HG02571 (cell line): ENCODE measurements around the gene TMEM238.

Experiments used
- ATAC-seq: cut with Tn5 transposase; IDR thresholded peaks from one replicate; pipeline ENCODE4 v1.9.1; 2021; ENCODE audit warnings: mild to moderate bottlenecking, moderate library complexity; ENCODE audit not compliant: unreplicated experiment

The TMEM238 gene

DNA sequence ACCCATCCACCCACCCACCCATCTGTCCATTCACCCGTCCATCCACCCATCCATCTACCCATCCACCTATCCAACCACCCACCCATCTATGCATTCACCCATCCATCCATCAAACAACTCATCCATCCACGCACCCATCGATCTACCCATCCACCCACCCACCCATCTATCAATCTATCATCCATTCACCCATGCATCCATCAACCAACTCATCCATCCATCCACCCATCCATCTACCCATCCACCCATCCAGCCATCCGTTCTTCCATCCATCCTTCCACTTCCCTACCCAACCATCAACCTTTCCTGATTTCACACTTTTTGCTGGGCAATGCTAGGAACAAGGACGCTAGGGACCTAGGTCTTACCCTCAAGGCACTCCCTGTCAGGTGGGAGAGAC, 2.1 kb downstream of the TMEM238 start:
- ATAC-seq, result no peak

DNA sequence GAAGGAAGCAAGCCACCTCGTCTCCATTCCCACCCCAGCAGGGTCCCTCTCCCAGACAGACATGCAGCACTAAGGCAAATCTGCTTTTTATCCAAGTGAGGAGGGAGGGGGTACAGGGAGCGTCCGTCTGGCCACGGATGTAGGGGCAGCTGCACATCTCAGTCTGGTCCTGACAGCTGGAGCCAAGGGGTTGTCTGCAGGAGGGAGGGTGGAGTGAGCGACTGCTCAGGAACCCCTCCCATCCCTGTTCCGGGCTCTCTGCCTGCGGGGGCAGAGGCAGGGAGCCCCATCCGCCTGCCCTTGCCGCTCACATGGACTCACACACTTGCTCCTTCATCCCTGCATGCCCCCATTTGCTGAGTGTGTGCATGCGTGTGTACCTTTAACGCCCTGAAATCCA, 4.9 kb downstream of the TMEM238 start:
- ATAC-seq, result no peak

DNA sequence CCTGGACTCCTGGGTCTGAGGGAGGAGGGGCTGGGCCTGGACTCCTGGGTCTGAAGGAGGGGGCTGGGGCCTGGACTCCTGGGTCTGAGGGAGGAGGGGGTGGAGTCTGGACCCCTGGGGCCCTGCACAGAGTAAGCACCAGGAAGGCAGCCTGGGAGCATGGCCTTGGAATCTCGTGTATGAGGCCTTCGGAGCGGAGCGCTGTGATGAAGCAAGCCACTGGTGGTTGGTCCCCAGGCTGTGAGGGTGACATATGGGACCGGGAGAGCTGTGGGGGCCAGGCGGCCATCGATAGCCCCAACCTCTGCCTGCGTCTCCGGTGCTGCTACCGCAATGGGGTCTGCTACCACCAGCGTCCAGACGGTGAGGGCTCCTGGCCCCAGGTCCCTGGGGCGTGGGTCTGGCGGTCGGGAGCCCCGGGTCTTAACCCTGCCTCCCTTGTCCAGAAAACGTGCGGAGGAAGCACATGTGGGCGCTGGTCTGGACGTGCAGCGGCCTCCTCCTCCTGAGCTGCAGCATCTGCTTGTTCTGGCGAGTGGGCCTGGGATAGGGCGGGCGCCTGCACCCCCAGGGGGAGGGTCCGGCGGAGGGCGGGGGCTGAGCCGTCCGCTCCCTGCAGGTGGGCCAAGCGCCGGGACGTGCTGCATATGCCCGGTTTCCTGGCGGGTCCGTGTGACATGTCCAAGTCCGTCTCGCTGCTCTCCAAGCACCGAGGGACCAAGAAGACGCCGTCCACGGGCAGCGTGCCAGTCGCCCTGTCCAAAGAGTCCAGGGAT, 6.5 kb downstream of the TMEM238 start:
- no peak for ATAC-seq

DNA sequence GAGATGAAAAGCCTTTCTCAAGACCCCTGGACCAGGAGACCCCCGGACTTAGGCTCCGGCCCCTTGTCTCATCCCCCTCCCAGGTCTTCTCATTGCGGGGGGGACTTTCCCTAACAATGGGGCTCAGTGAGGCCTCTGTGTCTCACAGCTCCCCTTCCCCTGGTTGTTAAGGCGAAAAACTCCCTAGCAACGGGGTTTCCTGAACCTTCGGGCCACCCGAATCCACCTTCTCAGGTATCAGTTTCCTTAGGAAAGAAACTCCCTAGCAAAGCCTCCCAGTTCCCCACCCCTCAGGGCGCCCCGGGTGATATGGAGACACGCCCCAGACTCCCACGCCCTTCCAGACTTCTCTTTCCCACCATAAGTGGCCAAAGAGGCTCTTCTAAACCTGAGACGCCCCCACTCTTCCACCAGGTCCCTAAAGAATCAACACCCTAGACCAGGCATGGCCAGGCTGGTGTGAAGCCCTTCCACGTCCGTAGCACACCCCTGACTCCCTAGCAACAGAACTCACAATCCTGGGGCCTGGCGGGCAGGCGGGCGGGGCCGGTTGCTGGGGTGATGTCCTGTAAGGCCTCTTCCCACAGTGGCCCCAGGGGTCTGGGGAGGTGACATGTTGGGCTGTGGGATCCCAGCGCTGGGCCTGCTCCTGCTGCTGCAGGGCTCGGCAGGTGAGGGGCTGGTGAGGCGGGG, 7.7 kb downstream of the TMEM238 start, which contains the start of gene TMEM190:
TMEM190 (plus strand) TSS at position 586 of the 693 bp plus-strand sequence; CDS start at position 614, 28 bp downstream.
- ATAC-seq, result no peak

DNA sequence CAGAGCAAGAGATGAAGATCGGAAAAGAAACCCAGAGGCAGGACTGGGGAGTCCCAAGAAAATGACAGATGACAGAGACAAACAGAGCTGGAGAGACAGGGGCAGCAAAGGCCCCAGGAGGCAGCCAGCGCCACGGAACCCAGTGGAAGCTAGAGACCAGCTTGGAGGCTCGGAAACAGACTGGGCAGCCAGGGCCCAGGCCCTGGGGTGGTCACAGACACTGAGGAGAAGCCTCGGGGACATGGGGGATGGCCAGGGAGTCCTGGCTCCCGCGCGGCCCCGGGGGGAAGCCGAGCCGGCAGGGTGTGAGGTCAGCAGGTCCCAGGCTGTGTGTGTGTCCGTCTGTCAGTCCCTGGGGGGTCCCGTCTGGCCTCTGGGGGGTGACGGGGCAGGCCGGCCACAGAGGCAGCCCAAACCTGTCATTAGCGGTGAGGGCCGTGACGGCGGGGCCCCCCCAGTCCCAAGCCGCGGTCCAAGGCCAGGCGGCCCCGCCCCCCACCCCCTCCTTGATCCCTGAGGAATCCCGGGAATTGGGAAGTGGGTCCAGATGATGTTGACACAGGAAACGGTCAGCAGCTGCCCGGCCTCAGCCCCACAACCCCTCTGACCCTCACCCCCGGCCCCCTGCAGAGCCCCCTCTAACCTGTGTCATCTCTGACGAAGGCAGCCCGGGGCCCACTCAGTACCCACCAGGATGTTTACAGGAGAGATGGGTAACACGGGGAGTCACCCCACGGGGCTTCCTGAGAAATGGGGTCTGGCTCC, 9.9 kb downstream of the TMEM238 start:
- no peak for ATAC-seq

DNA sequence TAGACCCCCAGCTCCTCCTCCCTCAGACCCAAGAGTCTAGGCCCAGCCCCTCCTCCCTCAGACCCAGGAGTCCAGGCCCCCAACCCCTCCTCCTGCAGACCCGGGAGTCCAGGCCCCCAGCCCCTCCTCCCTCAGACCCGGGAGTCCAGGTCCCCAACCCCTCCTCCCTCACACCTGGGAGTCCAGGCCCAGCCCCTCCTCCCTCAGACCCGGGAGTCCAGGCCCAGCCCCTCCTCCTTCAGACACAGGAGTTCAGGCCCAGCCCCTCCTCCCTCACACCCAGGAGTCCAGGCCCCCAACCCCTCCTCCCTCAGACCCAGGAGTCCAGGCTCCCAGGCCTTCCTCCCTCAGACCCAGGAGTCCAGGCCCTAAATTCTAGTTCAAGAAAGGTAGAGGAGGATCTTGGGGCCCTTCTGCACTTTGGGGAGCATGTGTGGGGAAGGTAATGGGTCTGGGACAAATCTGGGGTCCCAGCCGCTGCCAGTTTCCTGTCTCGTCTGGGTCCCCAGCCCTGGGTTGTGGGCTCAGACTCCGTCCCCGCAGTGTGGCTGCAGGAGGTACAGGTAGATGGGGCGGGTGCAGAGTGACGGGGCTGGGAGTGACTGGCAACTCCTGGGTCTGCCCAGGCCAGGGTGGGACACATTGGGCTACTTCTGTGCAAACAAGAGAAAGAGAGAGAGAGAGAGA, 10.6 kb downstream of the TMEM238 start:
- no peak for ATAC-seq

DNA sequence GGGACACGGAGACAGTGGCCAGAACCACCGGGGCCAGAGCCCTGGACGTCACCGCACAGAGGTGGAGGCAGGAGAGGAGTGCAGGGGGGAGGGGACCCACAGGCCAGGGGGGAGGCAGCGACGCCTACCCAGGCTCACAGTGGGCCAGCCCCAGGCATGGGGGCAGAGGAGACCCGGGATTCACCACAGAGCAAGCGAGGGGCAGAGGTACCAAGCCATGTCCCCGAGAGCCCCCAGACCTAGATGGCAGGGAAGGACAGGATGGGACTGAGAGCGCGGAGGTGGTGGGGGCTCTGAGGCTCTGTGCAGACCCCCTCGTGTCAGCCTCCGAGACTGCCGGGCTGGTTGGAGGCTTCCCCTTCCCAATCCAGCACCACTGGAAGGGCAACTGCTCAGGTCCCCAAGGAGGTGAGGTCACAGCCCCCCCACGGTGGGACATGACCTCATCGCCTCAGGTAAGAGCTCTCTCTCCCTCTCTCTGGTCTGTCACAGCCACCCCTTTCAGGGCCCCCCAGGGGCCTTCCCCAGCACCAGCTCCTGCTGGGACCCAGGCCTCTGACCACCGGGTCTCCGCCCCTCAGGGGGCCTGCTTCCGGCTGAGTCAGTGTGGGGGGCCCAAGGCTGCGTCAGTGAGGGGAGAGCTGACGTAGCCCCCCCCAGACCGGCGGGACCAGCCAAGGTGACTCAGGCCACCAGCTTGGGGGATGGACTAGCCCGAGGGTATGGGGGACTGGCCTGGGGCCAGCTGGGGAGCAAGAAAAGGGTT, 11.6 kb downstream of the TMEM238 start:
- ATAC-seq, result no peak

DNA sequence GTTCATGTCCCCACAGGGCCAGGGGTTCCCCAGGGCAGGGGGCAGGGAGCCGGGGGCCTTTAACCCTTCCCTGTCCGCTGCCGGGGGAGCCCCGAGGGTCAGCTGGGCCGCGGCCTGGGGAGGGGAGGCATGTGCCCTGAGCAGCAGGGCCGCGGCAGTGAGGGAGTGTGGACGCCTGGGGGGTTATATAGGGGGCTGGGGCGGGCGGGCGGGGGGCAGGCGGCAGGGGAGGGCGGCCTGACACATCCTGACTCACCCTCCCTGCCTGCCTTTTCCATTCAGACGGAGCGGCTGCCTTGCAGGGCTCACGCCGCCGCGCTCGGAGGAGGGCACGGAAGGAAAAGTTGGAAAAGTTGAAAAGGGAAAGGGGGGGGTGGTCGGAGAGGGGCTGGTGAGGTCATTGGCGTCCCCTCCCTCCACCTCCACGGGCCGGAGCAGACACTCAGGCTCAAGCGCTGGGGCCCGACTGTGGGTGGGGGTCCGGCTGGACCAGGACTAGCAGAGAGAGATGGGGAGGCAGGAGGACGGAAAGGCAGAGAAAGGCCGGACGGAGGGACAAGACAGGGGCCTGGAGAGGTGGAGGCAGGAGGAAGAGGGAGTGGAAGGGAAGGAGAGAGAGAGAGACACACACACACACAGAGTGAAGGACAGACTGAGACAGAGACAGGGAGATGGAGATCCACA, 13.6 kb downstream of the TMEM238 start, which contains the start of gene IL11:
IL11 (minus strand) TSS at position 159 of the 684 bp plus-strand sequence; CDS start at position 6, 153 bp downstream.
- ATAC-seq, result no peak

DNA sequence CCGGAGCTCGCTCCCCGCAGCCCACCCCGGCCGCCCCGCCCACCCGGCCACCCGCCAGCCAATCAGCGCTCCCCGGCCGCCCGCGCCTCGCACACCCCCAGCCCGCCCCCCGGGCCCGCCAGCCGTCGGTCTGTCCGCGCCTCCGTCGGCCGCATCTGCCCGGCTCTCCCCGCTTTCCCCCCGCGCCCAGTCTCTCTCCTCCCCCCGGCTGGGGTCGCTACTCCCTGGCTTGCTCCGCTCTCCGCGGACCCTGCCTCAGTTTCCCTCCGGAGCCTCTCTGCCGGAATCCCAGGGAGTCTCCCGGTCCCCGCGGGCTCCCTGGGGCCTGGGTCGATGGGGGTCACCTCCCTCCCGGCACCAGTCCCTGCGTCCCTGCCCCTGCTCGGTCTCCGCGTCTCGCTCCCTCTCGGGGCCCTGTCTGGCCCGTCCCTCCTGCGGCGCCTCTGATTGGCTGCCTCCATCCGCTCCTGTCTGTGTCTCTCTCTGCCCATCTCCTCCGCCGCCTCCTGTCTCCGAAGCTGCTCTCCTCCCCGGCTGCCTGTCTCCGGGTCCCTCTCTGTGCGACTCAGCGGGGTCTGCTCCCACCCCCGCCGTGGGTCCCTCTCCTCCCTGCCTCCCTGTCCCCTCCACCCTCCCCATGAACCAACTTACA, 14.3 kb downstream of the TMEM238 start:
- ATAC-seq, result no peak

DNA sequence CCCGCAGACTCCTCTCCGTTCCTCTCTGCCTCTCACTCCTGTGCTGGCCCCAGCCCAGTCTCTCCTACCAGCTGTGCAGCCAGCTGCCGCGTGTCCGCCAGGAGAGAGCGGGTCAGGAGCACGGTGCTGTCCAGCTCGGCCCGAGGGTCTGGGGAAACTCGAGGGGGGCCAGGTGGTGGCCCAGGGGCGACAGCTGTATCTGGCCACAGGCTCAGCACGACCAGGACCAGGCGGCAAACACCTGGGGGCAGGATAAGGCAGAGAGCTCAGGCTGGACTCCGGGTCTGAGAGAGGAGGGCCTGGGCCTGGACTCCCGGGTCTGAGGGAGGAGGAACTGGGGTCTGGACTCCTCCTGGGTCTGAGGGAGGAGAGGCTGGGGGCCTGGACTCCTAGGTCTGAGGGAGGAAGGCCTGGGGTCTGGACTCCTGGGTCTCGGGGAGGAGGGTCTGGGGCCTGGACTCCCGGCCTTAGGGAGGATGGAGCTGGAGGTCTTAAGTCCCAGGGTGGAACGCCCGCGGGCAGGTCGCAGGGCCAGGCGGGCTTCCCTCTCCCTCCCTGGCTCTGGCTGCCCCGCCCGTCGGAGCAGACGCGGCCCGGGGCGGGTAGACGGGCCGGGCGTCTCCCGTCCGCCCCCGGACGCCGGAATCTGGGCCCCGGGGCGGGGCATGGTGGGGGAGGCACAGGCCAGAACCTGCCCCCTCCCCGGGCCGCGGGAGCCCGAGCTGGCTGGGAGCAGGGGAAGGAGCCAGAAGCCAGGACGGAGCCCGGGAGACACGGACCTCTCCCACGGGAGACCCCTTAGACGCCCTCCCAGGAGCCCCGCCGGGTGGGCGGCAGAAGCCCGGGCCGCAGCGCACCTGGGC, 15.2 kb downstream of the TMEM238 start:
- no peak for ATAC-seq

DNA sequence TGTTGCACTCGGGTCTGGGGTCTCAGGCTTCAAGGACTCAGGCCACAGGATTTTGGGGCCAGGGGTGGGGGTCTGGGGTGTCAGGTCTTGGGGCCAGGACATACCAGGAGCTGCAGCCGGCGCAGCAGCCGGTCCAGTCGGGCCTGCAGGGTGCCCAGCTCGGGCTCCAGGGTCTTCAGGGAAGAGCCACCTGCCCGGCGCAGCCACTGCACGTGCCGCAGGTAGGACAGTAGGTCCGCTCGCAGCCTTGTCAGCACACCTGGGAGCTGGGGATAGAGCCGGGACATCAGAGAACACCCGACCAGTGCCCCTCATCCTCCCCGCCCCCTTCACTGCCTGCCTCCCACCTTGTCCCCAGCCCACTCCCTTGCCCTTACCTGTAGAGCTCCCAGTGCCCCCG, 16.0 kb downstream of the TMEM238 start:
- ATAC-seq, result no peak

DNA sequence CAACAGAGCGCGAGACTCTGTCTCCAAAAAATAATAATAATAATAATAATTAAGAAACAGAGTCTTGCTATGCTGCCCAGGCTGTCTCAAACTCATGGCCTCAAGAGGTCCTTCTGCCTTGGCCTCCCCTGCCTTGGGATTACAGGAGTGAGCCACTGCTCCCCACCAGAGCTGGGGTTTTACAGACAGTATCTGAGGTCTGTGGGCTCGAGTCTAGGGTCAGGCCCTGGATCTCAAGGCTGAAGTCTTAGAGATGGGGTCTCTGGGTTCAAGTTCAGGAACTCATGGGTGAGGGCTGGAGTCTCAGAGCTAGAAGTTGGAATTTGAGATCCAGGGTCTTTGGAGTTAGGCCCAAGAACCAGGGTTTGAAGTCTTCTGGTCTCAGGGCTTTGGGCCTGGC, 17.3 kb downstream of the TMEM238 start:
- ATAC-seq, result no peak

DNA sequence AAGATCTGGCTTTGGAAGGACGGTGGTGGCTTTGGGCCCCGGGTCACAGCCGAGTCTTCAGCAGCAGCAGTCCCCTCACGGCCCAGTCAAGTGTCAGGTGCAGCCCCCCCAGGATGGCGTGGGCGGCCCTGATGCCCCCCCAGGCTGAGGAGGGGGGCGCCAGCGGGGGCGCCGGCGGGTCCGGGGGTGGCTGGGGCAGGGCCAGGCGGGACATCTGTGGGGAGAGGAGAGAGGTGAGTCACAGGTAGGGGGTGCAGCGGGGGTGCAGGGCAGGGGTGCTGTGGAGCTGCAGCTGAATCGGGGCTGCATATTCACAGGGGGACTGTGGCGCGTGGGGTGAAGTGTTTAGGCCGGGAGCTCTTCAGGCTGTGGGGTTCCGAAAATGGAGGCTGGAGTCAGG, 18.1 kb downstream of the TMEM238 start:
- no peak for ATAC-seq

DNA sequence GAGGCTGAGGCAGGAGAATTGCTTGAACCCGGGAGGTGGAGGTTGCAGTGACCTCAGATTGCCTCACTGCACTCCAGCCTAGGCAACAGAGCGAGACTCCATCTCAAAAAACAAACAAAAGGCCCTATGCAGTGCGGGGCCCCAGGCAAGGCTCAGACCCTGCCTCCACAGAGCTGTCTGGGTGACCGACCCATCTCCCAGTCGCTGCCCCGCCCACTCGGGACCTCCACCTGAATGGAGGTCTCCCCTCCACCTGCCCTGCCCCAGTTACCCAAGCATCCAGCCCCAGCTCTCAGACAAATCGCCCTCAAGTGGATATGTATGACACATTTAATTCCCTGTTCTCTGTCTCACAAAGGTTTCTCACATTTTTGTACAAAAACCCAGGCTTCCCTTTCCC, 18.8 kb downstream of the TMEM238 start:
- ATAC-seq, result no peak

DNA sequence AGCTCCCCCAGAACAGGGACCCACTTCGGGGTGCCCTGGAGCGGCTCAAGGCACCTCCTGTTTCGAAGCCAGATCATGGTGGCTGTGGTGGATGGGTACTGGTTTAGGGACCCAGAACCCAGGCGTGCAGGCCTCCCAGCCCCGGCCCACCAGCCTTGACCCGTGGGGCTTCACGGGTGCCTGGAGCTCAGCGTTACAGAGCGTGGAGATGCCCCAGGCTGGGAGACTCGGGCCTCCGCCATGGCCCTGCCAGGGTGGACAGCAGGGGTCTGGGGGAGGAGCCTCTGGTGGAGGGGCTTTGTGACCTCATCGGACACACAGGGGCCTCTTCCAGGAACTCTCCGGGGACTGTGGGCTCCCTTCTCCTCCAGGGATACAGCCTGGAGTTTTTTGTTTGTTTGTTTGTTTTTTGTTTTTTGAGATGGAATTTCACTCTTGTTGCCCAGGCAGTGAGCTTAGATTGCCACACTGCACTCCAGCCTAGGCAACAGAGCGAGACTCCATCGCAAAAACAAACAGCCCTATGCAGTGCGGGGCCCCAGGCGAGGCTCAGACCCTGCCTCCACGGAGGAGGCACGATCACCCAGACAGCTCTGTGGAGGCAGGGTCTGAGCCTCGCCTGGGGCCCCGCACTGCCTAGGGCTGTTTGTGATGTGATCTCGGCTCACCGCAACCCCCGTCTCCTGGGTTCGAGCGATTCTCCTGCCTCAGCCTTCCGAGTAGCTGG, 20.9 kb downstream of the TMEM238 start, which contains the start of gene GARIN5B:
GARIN5B (minus strand) TSS at position 271 of the 727 bp plus-strand sequence; CDS start at position 77, 194 bp downstream.
- ATAC-seq, result no peak

DNA sequence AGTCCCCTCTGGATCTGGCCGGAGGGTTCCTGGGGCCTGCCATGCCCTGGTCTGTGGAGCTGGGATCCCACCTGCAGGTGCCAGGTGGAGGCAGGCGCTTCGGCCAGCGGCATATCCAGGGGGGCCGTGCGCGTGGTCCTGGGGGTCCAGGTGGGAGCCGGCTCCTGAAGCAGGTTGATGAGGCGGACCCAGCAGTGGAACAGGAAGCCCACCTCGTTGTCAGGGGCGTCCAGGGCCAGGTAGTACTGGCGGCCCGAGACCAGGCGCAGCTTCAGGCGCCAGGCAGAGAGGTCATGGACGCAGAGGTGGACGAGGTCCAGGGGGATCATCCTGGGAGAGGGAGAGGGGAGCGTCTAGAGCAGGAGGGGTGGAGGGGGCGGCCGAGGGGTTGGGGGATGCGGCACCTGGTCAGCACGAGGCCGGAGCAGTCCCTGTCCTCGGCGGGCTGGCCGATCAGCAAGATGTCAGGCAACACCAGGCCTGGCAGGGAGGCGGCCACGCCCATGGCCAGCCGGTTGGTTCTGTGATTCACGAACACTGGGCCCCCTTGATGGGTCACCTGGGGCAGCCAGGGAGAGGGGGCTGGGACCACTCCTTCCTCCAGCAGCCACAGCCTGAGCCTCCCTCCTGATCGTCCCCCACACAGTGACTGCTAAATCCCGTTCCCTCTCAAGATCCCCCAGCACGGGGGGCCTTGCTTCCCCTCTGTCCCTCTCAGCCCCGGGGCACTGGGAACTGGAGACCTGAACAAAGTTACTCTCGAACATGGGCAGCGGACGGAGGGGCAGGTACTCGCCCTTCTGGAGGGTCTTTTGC, 21.7 kb downstream of the TMEM238 start:
- ATAC-seq, result no peak
